Measurements from ENCODE around the gene TMEM44.

- TF ChIP-seq CTCF (IDR thresholded peaks at IDR 0.05) (no peak), EP300 (IDR thresholded peaks at IDR 0.05) (no peak), POLR2A (IDR thresholded peaks at IDR 0.05) (no peak)
Observed at GRCh38 chr3:194588741-194589140, 44.5 kb downstream of the TMEM44 start.
